Fibroblast of skin of back (primary cell): Measurements from ENCODE around the gene ZNF518A. TPM values are rescaled to one million over a fixed set of nuclear protein-coding genes. Genes with fewer than 3 reads are reported as not detected.

Experiments
- DNase-seq: peaks from one replicate; pipeline ENCODE4 v3.0.0-alpha.2; 2013
- polyA plus RNA-seq, 2 experiments: library from polyadenylated mRNA; unstranded; fragments of 120-200 nt; gene quantifications; one replicate each; pipeline ENCODE4 v1.2.1, GENCODE V29; 2013; ENCODE audit not compliant: insufficient read length in 2 of 2

The ZNF518A gene, protein sequence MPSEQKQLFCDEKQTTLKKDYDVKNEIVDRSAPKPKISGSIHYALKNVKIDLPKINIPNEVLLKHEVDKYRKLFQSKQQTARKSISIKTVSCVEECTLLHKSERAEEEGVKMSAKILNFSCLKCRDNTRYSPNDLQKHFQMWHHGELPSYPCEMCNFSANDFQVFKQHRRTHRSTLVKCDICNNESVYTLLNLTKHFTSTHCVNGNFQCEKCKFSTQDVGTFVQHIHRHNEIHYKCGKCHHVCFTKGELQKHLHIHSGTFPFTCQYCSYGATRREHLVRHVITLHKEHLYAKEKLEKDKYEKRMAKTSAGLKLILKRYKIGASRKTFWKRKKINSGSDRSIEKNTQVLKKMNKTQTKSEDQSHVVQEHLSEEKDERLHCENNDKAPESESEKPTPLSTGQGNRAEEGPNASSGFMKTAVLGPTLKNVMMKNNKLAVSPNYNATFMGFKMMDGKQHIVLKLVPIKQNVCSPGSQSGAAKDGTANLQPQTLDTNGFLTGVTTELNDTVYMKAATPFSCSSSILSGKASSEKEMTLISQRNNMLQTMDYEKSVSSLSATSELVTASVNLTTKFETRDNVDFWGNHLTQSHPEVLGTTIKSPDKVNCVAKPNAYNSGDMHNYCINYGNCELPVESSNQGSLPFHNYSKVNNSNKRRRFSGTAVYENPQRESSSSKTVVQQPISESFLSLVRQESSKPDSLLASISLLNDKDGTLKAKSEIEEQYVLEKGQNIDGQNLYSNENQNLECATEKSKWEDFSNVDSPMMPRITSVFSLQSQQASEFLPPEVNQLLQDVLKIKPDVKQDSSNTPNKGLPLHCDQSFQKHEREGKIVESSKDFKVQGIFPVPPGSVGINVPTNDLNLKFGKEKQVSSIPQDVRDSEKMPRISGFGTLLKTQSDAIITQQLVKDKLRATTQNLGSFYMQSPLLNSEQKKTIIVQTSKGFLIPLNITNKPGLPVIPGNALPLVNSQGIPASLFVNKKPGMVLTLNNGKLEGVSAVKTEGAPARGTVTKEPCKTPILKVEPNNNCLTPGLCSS (N-terminal part only)
- polyA plus RNA-seq (2013, experiment 1 of 2; ENCODE audit: insufficient read length): 4.5 TPM
- polyA plus RNA-seq (2013, experiment 2 of 2; ENCODE audit: insufficient read length): 4.1 TPM

DNA sequence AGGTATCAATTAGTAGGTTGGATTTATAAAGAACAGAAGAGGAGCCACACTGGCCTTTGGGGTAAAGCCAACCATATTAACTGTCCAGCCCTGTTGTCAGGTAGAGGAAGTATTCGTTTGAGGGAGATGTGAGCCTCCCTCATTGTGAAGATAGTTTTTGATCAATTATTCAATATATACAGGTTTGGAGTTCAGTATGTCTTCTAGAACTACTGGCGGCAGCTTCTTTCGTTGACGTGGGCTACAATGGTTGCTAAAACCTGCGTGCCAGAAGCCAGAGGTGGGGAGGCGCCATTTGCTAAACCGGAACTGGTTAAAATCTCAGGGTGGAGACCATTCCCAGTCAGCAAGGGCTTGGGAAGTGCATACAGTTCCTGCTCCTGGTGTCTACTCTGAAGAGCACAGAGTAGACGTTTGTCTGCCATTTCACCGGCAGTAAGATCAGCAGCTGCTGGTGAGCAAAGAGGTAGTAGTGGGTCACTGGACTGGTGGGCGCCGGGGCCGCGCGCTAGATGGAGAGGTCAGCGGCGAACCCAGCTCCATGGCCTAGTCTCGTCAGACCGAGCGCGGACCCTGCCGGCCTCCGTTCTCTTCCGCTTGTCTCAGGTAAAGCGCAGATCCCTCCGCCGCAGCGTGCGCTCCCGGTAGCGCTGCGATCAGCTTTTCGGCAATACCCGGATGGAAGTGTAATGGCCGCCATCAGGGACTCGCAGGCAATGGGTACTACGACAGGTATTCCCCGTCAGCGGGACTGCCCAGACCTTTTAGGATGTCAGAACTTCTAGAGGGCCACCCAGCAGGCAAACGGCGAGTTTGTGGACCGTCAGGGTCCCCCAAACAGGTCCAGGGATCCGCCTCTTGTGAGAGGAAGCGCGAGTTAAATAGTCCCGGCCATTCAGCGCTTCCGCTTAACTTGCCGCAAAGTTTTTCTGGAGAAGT lies at the start of gene ZNF518A:
TSS of gene ZNF518A (plus strand) at position 911 of the 939 bp plus-strand sequence. CDS start 26,026 bp downstream, outside the sequence.
- peak; percentile 97 for DNase-seq

DNA sequence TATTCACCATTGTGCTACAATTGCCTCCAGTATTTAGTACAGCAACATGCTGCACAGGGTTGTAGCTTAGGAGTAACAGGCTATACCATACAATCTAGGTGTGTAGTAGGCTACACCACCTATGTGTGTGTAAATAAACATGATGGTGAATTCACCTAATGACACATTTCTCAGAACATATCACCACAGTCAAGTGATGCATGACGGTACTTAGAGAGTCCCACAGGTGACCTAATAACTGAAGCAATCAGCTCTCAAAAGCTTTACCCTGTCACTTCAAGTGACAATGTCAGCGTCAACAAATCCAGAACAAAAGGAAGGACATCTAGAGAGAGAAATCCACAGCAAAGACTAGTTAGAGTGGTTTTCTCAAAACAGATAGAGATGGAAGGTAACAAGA lies 47.9 kb upstream of the ZNF518A start:
- DNase-seq: no peak

DNA sequence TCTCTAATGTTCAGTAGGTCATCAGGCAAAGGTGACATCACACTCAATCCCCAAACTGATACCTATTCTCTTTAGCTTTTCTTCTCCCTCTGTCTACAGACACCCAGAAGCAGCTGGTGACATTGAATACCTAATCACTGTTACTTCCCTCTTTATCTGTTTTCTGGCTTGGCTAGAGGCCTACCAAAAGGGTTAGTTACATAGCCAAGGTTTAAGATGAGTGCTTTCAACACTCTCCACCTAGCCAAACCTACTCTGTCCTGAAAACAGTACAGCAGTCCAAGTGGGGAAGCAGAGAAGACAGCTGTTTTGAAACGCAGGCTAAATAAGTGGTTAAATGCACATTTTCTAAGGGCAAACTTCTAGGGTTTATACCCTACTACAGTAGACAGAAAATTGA lies 47.3 kb upstream of the ZNF518A start:
- no peak for DNase-seq

DNA sequence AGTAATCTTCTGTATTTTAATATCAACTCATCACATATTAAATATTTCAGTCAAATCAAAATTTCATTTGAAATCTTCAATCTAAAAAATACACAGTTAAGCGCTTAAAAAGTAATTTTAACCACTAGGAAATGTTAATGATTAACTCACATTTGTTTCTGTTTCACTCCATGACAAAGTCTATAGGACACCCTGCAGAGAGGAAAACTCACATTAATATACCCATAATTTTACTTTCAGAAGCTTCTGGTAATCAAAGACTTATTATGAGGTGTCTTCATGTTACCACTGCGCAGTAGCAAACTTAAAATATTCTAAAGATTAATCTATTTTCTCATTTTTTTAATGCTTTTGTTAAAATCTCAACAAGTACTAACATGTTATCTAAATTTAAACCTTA lies 41.0 kb upstream of the ZNF518A start:
- DNase-seq: no peak

DNA sequence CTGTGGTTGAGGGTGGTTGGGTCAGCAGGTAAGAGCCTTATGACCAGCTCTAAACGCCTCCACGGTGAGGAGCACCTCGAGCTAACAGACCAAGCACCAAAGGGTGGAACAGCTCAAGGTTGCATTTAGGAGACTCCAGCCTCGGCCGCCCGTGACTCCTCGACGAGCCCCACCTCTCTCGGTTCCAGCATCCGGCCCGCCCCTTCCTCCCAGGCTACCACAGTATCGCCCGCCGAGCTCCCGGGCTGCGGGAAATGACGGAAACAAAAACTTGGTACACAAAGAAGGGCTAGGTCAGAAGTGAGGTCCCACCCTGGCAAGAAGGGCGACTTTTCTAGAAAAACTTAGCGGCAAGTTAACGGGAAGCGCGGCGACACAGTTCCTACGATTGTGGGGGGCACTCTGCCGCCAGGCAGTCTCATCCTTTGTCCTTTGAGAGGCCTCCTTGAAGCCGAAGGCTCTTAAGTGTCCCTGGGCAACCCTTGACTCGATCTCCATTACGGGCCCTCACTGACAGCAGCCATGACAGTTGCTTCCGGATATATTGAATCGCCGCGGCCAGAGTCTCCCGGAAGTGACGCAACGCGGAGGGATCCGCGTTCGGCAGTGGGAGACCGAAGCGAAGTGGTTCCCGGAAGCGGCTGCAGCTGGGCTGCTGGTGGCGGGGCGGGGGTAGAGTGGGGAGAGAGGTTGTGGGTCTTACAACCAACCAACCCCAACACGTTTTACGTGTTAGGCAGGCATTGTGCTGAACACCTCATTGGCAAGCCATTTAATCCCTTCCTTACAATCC lies 40.2 kb upstream of the ZNF518A start:
- DNase-seq: peak; percentile 97

DNA sequence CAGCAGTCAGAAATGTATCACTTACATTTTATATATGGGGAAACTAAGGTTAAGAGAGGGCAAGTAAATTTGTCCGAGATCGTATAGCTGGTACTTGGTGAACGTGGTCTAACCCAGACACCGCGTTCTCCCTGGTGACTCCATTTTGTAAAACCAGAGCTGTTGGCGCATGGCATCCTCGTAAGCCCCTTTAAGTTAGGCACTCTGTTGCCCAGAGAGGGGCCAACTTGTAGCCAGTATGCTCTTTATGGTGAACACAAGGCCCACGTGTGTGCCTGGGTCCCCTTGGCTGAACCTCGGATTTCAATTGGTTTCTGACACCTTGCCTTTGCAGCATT lies 39.7 kb upstream of the ZNF518A start:
- no peak for DNase-seq

DNA sequence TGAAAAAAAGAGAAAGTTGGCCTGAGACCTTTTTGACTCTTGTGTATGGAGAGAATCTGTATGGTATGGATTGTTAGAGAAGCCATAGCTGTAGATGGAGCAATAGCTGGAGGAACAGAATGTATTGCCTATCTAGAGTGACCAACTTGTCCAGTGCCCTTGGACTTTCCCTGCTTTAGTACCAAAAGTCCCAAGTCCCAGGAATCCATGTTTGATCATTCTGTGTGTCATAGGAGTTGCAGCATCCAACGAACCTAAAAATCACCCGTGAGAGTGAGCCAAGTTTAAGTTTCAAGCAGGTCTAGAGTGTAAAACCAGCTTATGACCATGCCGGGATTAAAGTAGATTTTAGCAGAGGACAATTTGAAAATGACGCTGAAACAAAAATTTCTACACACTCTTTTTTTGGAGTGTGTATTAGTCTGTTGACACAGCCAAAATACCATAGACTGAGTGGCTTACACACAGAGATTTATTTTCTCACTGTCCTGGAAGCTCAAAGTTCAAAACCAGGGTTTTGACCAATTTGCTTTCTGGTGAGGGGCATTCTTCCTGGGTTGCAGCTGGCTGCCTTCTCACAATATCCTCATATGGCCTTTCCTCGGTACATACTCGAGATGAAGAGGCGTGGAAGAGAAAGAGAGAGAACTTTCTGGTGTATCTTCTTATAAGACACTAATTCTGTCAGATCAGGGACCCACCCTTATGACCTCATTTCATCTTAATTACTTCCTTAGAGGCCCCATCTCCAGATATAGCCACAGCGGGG lies 36.9 kb upstream of the ZNF518A start:
- no peak for DNase-seq

DNA sequence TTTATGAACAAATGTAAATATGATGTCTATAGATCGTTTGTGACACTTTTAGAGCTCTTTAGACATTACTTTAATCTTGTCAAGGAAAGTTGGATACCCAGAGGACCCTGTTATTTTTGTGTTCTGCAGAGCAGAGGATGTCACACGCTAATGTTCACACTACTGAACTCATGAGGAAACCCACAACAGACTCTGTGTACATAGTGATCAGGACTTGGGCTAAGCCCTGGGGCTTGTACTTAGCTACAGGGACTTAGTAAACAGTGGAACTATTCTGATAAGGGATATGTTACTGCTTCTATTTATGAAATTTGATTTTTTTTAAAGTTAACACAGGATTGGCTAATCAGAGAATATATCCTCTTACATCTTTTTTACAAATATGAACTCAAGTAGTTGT lies 36.1 kb upstream of the ZNF518A start:
- DNase-seq: no peak

DNA sequence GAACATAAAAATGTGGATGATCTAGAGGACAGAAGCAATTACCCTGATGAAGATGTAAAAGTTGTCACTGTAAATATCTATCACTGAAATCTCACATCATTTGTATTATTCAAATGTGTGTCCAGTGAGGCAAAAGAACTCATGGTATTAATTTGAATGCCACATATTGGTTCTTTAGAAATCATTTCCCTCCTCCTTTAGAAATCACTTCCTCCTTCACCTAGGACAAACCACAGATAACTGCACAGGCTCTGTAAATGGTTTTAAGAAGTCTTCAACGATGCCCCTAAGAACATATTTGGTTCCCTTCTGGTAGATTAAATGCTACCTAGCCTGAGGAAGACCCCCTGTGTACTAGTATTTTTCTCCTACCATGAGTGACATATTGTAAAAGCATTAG lies 33.1 kb upstream of the ZNF518A start:
- DNase-seq: no peak

DNA sequence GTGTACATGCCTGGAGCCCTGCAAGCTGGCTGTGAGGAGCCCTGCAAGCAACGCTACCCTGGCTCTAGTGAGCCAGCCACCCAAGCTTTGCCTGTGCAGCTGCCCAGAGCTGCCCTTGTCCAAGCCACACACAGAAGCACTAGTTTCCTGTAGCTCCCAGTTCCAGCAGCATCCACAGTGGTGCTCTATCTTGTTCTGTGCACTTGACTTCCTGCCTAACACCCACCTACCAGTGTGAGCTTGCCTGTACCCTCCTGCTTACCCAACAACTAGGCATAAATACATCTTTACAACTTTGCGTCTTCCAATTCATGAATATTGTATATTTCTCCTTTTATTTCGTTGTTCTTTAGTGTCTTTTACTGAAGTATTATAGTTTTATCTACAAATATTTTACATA lies 32.2 kb upstream of the ZNF518A start:
- no peak for DNase-seq

DNA sequence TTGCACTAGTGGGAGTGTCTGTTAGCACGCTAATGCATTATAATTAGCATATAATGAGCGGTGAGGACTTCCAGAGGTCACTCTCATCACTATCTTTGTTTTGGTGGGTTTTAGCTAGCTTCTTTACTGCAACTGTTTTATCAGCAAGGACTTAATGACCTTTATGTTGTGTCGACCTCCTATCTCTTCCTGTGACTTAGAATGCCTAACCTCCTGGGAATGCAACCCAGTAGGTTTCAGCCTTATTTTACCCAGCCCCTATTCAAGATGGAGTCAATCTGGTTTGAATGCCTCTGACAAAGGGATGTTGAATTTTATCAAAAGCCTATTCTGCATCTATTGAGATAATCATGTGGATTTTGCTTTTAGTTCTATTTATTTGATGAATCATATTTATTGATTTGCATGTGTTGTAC lies 22.5 kb upstream of the ZNF518A start:
- DNase-seq: no peak

DNA sequence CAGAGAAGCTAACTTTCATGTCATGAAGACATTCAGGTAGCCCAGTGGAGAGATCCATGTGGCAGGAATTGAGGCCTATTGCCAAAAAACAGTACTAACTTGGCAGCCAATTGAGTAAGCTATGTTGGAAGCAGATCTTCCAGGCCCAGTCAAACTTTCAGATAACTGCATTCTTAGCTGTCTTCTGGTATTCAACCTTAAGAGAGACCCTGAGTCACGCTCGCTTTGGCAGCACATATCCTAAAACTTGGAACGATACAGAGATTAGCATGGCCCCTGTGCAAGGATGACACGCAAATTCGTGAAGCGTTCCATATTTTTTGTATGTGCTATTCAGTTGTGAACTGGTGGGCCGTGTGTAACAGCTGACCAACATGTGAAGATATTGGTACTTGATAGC lies 17.6 kb upstream of the ZNF518A start:
- DNase-seq: no peak

DNA sequence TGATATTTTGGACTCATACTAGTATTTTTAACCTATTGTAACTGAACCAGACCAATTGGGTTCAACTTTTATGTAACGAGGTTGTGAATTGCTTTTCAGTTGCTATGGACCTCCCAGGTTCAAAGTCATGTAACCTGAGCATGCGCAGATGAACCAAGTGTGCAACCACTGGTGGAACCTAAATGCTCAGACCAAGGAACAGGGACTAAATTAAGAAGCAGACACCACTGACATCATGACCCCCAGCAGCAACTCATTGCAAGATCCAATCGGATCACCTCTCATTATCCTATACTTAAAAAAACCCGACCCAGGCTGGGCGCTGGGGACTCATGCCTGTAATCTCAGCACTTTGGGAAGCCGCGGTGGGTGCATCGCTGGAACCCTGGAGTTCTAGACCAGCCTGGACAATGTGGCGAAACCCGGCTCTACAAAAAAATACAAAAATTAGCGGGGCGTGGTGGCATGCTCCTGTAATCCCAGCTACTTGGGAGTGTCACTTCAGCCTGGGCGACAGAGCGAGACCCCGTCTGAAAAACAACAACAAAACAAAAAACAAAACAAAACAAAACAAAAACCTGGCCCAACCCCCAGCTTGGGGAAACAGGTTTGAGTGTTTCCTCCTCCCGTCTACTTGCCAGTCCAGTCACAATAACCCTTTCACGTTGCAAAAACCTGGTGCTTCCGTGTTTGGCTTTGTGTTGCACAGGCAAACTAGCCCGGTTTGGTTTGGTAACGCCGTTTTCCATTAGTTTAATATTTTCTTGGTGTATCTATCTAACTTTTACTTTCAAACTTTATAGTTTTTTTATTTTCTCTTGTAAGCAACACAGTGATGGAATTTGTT lies 11.3 kb upstream of the ZNF518A start:
- DNase-seq: no peak

DNA sequence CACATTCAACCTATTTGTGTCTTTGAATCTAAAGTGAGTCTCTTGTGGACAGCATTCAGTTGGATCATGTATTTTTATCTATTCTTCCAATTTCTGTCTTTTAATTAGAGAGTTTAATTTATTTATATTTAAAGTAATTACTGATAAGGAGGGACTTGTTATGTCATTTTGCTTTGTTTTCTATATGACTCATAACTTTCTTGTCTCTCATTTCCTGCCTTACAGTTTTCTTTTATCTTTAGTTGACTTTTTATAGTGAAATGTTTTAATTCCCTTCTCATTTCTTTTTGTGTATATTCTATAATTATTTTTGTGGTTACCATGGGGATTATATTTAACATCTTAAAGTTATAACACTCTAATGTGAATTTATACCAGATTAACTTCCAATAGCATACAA lies 7.3 kb upstream of the ZNF518A start:
- DNase-seq: no peak

DNA sequence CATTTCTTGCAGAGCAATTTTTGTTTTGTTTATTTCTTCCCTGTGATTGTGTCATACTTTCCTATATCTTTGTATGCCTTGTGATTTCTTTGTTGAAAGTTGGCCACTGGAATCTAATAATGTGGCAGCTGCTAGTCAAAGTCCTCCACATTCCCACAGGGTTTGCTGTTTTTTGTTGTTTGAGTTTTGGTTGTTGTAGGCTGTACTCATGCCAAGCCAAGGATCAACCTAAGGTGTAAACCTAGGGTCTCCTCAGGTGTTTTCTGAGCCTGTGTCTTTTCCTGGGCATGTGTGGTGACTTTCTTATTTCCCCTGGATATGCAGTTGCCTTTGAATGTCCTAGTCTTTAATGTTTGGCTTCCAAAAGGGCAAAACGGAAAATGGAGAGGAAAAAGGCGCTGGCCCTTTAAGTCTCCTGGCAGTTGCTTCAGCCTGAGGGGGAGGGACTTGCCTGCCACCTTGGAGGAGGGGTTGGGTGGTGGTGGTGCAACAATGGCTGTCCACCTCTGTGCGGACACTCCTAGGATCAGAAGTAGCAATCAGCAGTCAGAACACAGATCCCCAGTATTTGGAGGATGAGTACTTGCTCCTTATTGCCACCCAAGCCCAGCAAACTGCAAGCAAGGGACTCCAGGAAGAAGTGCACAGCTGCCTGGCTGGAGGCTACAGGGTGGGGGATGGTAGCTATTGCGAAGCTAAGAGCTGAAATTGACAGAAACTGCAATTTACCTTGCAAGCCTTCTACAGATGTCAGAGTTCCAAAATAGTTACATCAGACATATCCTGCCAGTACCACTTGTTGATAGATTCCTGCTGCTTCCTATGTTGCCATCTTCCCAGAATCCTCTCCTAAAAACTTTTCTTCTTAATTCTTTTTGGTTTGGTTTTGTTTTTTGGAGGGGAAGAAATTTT lies 5.6 kb upstream of the ZNF518A start:
- peak; percentile 18 for DNase-seq

DNA sequence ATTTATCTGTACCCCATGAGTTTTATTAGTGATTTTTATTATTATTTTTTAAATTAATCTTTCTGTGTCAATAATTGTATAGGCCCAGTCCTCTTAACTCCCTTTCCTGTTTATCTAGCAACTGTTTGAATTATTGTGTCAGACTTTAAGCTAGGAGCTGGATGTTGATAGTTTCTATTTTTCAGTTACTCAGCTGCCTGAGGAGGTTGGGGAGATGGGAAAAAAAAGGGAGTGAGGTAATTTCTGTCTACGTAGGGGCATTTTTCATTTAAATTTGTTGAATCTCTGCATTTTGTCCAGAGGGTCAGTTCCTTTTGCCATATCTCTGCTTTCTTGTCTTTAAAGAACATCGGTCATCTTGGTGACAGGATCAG lies 5.0 kb upstream of the ZNF518A start:
- DNase-seq: no peak

DNA sequence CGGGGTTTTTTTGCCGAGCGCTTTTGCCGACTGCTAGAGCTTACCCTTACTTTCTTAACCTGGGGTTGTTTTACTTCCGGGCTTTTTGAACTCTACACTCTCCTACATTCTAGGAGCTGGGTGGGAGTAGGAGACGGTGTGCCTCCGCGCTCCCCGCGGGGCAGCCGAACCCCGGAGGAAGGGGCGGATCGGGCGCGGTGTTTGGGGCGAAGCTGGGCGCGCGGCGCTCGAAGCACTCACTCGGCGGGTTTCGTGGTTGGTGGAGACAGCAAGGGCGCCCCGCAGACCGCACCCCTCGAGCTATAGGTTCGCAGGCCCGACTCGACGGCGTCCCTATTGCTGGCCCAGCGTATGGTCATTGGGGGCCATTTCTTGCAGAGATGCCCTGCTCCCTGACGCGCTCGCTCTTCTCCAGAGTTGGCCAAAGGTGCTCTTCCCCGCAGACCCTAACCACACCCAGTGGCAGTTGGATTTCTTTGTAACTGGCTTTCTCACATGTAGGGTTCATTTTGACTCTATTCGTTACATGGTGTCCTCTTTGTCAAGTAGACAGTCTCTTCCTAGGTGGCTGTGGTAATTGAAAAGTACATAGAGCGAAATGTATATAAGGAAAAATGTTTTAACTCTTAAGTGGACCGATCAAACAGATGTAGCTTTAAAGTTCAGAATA lies 364 bp downstream of the ZNF518A start:
- no peak for DNase-seq

DNA sequence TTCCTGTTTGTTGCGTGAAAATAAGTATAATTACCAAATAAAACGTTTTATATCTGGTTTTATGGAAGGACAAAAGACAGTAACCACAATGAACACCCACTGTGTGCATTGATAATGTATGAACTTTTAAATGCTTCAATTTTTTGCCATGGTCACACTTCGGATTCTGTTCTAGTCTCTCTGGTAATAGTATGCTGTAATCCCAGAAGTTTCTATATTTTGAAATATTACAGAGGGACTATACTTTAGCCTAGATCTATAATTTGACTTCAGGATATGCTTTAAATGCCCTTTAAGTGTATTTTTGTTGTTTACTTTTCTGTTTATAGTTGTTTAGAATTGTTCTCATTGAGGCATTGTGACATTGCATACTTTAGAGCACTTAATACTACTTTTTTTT lies 1.5 kb downstream of the ZNF518A start:
- no peak for DNase-seq
